Measurements from ENCODE around the gene FSD2. TPM values are rescaled to one million over a fixed set of nuclear protein-coding genes. Genes with fewer than 3 reads are reported as not detected.

FSD2 gene
- total and polyA plus RNA-seq, 10 of the 15 experiments (the other 5 are each of a cell fraction or from before 2014, with no cell fraction given): under 0.01 to 0.39 (median 0.07) TPM; not detected in 3

GRCh38 chr15:82851981-82852511 lies 46.2 kb upstream of the FSD2 start:
- no peak for FAIRE-seq
- ChIA-PET RAD21 (ENCODE audit: unreplicated experiment) (interaction anchor here (1.4 kb wide), 1 partner anchor 148 kb away, joined by 3 read pairs; no protein-coding TSS in a partner anchor), POLR2A (no interaction called here), SMC1A (ENCODE audit: uncharacterized antibody, unreplicated experiment) (interaction anchor here (0.8 to 1.0 kb wide), 2 partner anchors 9 to 148 kb away, joined by 4 to 8 read pairs; no protein-coding TSS in a partner anchor), CTCF (interaction anchor here (1.0 kb wide), 1 partner anchor 148 kb away, joined by 4 read pairs; no protein-coding TSS in a partner anchor)
- H3K27me3 ChIP-seq (replicated peaks in 1 of 2; ENCODE audit: control insufficient read depth in 2 of 2, insufficient read depth in 2 of 2, low read length in 1 of 2): no peaks in the 10 kb centered on the region
- in situ Hi-C loops (cut with MboI) (no loop called here), intact Hi-C loops (cut with micrococcal nuclease; ENCODE audit: unreplicated experiment) (no loop called here)
- WGBS (ENCODE audit: insufficient coverage, insufficient replicate concordance, low lambda C conversion rate, missing lambda C conversion rate): 55% methylated on average over 9 of the region's 9 CpGs
- no peak for ATAC-seq
- no peaks in the 10 kb centered on the region for H4K20me1 ChIP-seq (ENCODE audit: control insufficient read depth, insufficient read depth)
- no peak overlapping the region for H3K9ac ChIP-seq (ENCODE audit: control insufficient read depth, insufficient read depth, low read length)
- H3K27ac ChIP-seq (ENCODE audit: control insufficient read depth, insufficient read depth): no peak overlapping the region
- H3K4me3 ChIP-seq: no peak overlapping the region
- no peak for DNase-seq (ENCODE audit: low read depth, low spot score)
- H3K4me1 ChIP-seq (ENCODE audit: control insufficient read depth, insufficient read depth, low read length): no peaks in the 10 kb centered on the region
- no peak overlapping the region for H3K4me2 ChIP-seq (ENCODE audit: control insufficient read depth, insufficient read depth)
- H3K36me3 ChIP-seq (ENCODE audit: control insufficient read depth in 2 of 2, insufficient read depth in 2 of 2, low read length in 1 of 2): no peaks in the 10 kb centered on the region
- H3K9me3 ChIP-seq (replicated peaks; ENCODE audit: control insufficient read depth, insufficient read depth, low read length): no peaks in the 10 kb centered on the region
- no peaks in the 10 kb centered on the region for H3K79me2 ChIP-seq (ENCODE audit: control insufficient read depth, insufficient read depth, low read length)
- no peak overlapping the region for H2AFZ ChIP-seq (ENCODE audit: control insufficient read depth, low read depth, low read length)
- TF ChIP-seq ESRRA (IDR thresholded peaks at IDR 0.05; ENCODE audit: low read length) (no peak), IKZF1 (conservative IDR thresholded peaks at IDR 0.05) (no peak), CUX1 (IDR thresholded peaks at IDR 0.05; ENCODE audit: insufficient replicate concordance, low read depth, low read length) (no peak), JUND (IDR thresholded peaks at IDR 0.05; ENCODE audit: low read depth, low read length) (no peak), CHD1 (IDR thresholded peaks at IDR 0.05; ENCODE audit: low read depth, low read length) (no peak), SIX5 (IDR thresholded peaks at IDR 0.05; ENCODE audit: low read depth, low read length, severe bottlenecking) (no peak), POLR2AphosphoS2 (IDR thresholded peaks at IDR 0.05; ENCODE audit: low read depth, low read length) (no peak)
- TF ChIP-seq, protein P1, sequence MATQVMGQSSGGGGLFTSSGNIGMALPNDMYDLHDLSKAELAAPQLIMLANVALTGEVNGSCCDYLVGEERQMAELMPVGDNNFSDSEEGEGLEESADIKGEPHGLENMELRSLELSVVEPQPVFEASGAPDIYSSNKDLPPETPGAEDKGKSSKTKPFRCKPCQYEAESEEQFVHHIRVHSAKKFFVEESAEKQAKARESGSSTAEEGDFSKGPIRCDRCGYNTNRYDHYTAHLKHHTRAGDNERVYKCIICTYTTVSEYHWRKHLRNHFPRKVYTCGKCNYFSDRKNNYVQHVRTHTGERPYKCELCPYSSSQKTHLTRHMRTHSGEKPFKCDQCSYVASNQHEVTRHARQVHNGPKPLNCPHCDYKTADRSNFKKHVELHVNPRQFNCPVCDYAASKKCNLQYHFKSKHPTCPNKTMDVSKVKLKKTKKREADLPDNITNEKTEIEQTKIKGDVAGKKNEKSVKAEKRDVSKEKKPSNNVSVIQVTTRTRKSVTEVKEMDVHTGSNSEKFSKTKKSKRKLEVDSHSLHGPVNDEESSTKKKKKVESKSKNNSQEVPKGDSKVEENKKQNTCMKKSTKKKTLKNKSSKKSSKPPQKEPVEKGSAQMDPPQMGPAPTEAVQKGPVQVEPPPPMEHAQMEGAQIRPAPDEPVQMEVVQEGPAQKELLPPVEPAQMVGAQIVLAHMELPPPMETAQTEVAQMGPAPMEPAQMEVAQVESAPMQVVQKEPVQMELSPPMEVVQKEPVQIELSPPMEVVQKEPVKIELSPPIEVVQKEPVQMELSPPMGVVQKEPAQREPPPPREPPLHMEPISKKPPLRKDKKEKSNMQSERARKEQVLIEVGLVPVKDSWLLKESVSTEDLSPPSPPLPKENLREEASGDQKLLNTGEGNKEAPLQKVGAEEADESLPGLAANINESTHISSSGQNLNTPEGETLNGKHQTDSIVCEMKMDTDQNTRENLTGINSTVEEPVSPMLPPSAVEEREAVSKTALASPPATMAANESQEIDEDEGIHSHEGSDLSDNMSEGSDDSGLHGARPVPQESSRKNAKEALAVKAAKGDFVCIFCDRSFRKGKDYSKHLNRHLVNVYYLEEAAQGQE (IDR thresholded peaks at IDR 0.05; ENCODE audit: low read depth, low read length): no peak
- BruUV-seq (replicated peaks): no TSS peak

Measured in GM12878 (cell line).